ENCODE data around the gene HAND1. TPM values are rescaled to one million over a fixed set of nuclear protein-coding genes. Genes with fewer than 3 reads are reported as not detected.

HAND1 gene
- total RNA-seq, 4 donors from 2014 or later, result not detected

GRCh38 chr5:154493274-154493673 lies 15.2 kb upstream of the HAND1 start:
- no peak for TF ChIP-seq POLR2A (IDR thresholded peaks at IDR 0.05; ENCODE audit: low read depth)
- TF ChIP-seq CTCF (IDR thresholded peaks at IDR 0.05), result no peak
- no peak for TF ChIP-seq POLR2AphosphoS5 (IDR thresholded peaks at IDR 0.05)
- TF ChIP-seq EP300 (IDR thresholded peaks at IDR 0.05), result no peak
- no peaks in the 10 kb centered on the region for H3K4me1 ChIP-seq
- H3K27me3 ChIP-seq, result peaks cover 0 to 78% (median 12%) of the 10 kb centered on the region in 4 donors
- H3K9me3 ChIP-seq, result no peaks in the 10 kb centered on the region
- no peak overlapping the region for H3K4me3 ChIP-seq
- H3K27ac ChIP-seq (replicated peaks in 1 of 4), result no peak overlapping the region
- no peaks in the 10 kb centered on the region for H3K36me3 ChIP-seq
- 63% methylated on average over 23 of the region's 29 CpGs for WGBS
- DNase-seq (ENCODE audit: extremely low spot score), result no peak
- intact Hi-C loops (cut with DNase I), result no loop called here

GRCh38 chr5:154491941-154492340 lies 13.9 kb upstream of the HAND1 start:
- DNase-seq (ENCODE audit: extremely low spot score), result no peak

GRCh38 chr5:154487541-154487940 lies 9.5 kb upstream of the HAND1 start:
- TF ChIP-seq EP300 (IDR thresholded peaks at IDR 0.05) (no peak), POLR2A (IDR thresholded peaks at IDR 0.05; ENCODE audit: low read depth) (no peak), CTCF (IDR thresholded peaks at IDR 0.05) (no peak), POLR2AphosphoS5 (IDR thresholded peaks at IDR 0.05) (no peak)
- H3K4me1 ChIP-seq, result peaks cover 13 to 29% (median 18%) of the 10 kb centered on the region in 4 donors
- 25% methylated on average over 2 of the region's 2 CpGs for WGBS
- intact Hi-C loops (cut with DNase I), result no loop called here
- peaks cover 3 to 93% (median 58%) of the 10 kb centered on the region in 4 donors for H3K27me3 ChIP-seq
- no peaks in the 10 kb centered on the region for H3K9me3 ChIP-seq
- H3K27ac ChIP-seq (replicated peaks in 1 of 4), result no peak overlapping the region
- DNase-seq (ENCODE audit: extremely low spot score), result no peak
- H3K4me3 ChIP-seq, result no peak overlapping the region
- H3K36me3 ChIP-seq, result no peaks in the 10 kb centered on the region

More at GRCh38 chr5:154491941-154492340, 13.9 kb upstream of the HAND1 start:
- H3K4me3 ChIP-seq, result no peak overlapping the region
- H3K4me1 ChIP-seq, result no peaks in the 10 kb centered on the region
- no peaks in the 10 kb centered on the region for H3K36me3 ChIP-seq
- 74% methylated on average over 2 of the region's 2 CpGs for WGBS
- no peaks in the 10 kb centered on the region for H3K9me3 ChIP-seq
- intact Hi-C loops (cut with DNase I), result no loop called here
- TF ChIP-seq CTCF (IDR thresholded peaks at IDR 0.05) (no peak), EP300 (IDR thresholded peaks at IDR 0.05) (no peak), POLR2A (IDR thresholded peaks at IDR 0.05; ENCODE audit: low read depth) (no peak), POLR2AphosphoS5 (IDR thresholded peaks at IDR 0.05) (no peak)
- no peak overlapping the region for H3K27ac ChIP-seq (replicated peaks in 1 of 4)
- peaks cover 0 to 80% (median 21%) of the 10 kb centered on the region in 4 donors for H3K27me3 ChIP-seq

- Histone ChIP-seq H3K4me1 (peaks cover 13 to 32% (median 22%) of the 10 kb centered on the region in 4 donors), H3K36me3 (no peaks in the 10 kb centered on the region), H3K27ac (replicated peaks in 1 of 4) (no peak overlapping the region), H3K27me3 (peaks cover 3 to 94% (median 65%) of the 10 kb centered on the region in 4 donors), H3K9me3 (no peaks in the 10 kb centered on the region), H3K4me3 (no peak overlapping the region)
- TF ChIP-seq EP300 (IDR thresholded peaks at IDR 0.05), result no peak
- TF ChIP-seq POLR2A (IDR thresholded peaks at IDR 0.05; ENCODE audit: low read depth), result no peak
- TF ChIP-seq CTCF (IDR thresholded peaks at IDR 0.05), result no peak
- TF ChIP-seq POLR2AphosphoS5 (IDR thresholded peaks at IDR 0.05), result no peak
- 7% methylated on average over 4 of the region's 4 CpGs for WGBS
- intact Hi-C loops (cut with DNase I), result no loop called here
- DNase-seq (ENCODE audit: extremely low spot score), result no peak
Measured at GRCh38 chr5:154486427-154486866, 8.4 kb upstream of the HAND1 start.

All from esophagus muscularis mucosa (tissue), 4 donors.